Suprapubic skin (tissue), 4 donors: ENCODE data around the gene DTD1. TPM values are rescaled to one million over a fixed set of nuclear protein-coding genes. Genes with fewer than 3 reads are reported as not detected.
"Not testable (repeated sequence)": the region's sequence is repeated elsewhere in the genome, so short reads cannot be mapped to it uniquely, and the experiment has no call there.

Experiments
- DNase-seq, 2 donors: peaks; one replicate each; pipeline ENCODE4 v3.0.0-alpha.2; 2019; ENCODE audit warnings: low spot score in 2 of 2
- H3K27ac ChIP-seq: fragments of 200-600 bp; sonication (generic); one replicate; pipeline ENCODE4 v1.5.1; 2019
- H3K27me3 ChIP-seq: fragments of 200-600 bp; sonication (generic); one replicate; pipeline ENCODE4 v1.5.1; 2019
- H3K36me3 ChIP-seq: fragments of 200-600 bp; sonication (generic); one replicate; pipeline ENCODE4 v1.5.1; 2019
- H3K4me1 ChIP-seq: fragments of 200-600 bp; sonication (generic); one replicate; pipeline ENCODE4 v1.5.1; 2019
- H3K4me3 ChIP-seq: fragments of 200-600 bp; sonication (generic); one replicate; pipeline ENCODE4 v1.5.1; 2019; ENCODE audit warnings: mild to moderate bottlenecking
- H3K9me3 ChIP-seq: fragments of 200-600 bp; sonication (generic); one replicate; pipeline ENCODE4 v1.5.1; 2019
- EP300 ChIP-seq: sonication (generic); formaldehyde crosslinking; IDR thresholded peaks from one replicate; pipeline ENCODE4 v1.6.1; 2017; ENCODE audit warnings: antibody characterized with exemption
- POLR2A ChIP-seq, 2 donors: fragments of 450-650 bp; IDR thresholded peaks; one replicate each; pipeline ENCODE4 v1.6.1; 2017; ENCODE audit warnings: antibody characterized with exemption in 2 of 2, mild to moderate bottlenecking in 2 of 2, moderate library complexity in 2 of 2
- POLR2AphosphoS5 ChIP-seq, 3 donors: sonication (generic); formaldehyde crosslinking; IDR thresholded peaks; one replicate each; pipeline ENCODE4 v1.6.1; 2017; ENCODE audit warnings: antibody characterized with exemption in 3 of 3
- WGBS: methylation state at CpG from one replicate; pipeline ENCODE4 v1.1.5; 2018; 5-methylcytosine and 5-hydroxymethylcytosine counted together
- total RNA-seq, 4 donors: library from RNA; depleted of rRNA; stranded (reverse); fragments of >200 nt; gene quantifications; one replicate each; pipeline ENCODE4 v1.1.0, GENCODE V29; 2016
- TF ChIP-seq, protein P1 (sequence below), 2 donors: fragments of 200-600 bp in 1 of 2; fragments of 450-650 bp in 1 of 2; sonication (generic) in 1 of 2; IDR thresholded peaks; one replicate each; pipeline ENCODE4 v1.5.1; 2016 to 2019; ENCODE audit warnings: antibody characterized with exemption in 2 of 2, mild to moderate bottlenecking in 1 of 2, moderate library complexity in 1 of 2

Gene DTD1
- total RNA-seq, 4 donors from 2014 or later, result 22.5 to 33.2 (median 27.0) TPM

DNA sequence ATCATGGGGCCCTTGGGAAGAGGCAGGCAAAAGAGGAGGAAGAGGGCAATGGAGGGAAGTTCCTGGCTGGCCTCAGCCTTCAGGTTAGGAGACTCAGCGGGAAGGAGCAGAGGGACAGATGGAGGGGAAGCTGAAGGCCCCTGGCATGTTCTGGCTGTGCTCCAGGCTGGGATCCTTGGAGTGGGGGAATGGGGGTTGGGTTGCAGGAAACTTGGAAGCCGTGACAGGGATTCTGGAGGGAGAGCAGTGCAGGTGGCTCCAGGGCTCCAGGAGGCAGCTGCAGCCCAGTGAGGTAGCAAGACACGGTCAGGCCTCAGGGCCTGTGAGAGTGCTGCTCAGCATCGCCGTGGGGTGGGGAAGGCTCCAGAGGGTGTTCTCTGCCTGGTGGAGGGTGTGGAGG lies 161.1 kb downstream of the DTD1 start:
- H3K36me3 ChIP-seq, result peaks cover 11% of the 10 kb centered on the region
- TF ChIP-seq EP300 (no peak), POLR2A (IDR thresholded peaks at IDR 0.05) (no peak), POLR2AphosphoS5 (IDR thresholded peaks at IDR 0.05) (no peak)
- TF ChIP-seq, protein P1, sequence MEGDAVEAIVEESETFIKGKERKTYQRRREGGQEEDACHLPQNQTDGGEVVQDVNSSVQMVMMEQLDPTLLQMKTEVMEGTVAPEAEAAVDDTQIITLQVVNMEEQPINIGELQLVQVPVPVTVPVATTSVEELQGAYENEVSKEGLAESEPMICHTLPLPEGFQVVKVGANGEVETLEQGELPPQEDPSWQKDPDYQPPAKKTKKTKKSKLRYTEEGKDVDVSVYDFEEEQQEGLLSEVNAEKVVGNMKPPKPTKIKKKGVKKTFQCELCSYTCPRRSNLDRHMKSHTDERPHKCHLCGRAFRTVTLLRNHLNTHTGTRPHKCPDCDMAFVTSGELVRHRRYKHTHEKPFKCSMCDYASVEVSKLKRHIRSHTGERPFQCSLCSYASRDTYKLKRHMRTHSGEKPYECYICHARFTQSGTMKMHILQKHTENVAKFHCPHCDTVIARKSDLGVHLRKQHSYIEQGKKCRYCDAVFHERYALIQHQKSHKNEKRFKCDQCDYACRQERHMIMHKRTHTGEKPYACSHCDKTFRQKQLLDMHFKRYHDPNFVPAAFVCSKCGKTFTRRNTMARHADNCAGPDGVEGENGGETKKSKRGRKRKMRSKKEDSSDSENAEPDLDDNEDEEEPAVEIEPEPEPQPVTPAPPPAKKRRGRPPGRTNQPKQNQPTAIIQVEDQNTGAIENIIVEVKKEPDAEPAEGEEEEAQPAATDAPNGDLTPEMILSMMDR (IDR thresholded peaks at IDR 0.05), result no peak
- H3K9me3 ChIP-seq, result no peaks in the 10 kb centered on the region
- H3K27me3 ChIP-seq, result no peaks in the 10 kb centered on the region
- no peak overlapping the region for H3K27ac ChIP-seq
- no peaks in the 10 kb centered on the region for H3K4me1 ChIP-seq
- WGBS, result 62% methylated on average over 5 of the region's 5 CpGs
- DNase-seq, result no peak
- no peak overlapping the region for H3K4me3 ChIP-seq

DNA sequence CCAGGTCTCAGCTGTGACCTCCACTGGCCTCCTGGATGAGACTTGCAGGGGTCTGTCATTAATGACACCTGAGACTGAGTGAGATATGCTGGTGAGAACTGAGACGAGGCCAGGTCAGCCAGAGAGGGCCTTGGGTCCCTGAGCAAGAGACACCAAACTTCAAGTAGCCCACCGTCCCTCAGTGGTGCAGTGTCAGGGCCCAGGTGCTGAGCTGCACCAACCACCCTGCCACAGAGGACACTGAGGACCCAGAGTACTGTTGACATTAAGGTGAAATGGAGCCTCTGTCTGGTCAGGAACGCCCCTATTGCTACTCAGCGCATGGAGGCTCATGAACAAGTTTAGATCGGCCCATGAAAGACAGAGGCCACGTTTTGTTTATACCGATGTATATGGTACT lies 161.7 kb downstream of the DTD1 start:
- no peaks in the 10 kb centered on the region for H3K27me3 ChIP-seq
- no peak overlapping the region for H3K4me3 ChIP-seq
- peaks cover 7% of the 10 kb centered on the region for H3K36me3 ChIP-seq
- H3K27ac ChIP-seq, result no peak overlapping the region
- WGBS, result 97% methylated on average over 5 of the region's 7 CpGs
- no peaks in the 10 kb centered on the region for H3K4me1 ChIP-seq
- DNase-seq, result no peak
- TF ChIP-seq EP300 (no peak), POLR2AphosphoS5 (IDR thresholded peaks at IDR 0.05) (no peak), POLR2A (IDR thresholded peaks at IDR 0.05) (no peak)
- TF ChIP-seq, protein P1 (IDR thresholded peaks at IDR 0.05), result no peak
- H3K9me3 ChIP-seq, result no peaks in the 10 kb centered on the region

DNA sequence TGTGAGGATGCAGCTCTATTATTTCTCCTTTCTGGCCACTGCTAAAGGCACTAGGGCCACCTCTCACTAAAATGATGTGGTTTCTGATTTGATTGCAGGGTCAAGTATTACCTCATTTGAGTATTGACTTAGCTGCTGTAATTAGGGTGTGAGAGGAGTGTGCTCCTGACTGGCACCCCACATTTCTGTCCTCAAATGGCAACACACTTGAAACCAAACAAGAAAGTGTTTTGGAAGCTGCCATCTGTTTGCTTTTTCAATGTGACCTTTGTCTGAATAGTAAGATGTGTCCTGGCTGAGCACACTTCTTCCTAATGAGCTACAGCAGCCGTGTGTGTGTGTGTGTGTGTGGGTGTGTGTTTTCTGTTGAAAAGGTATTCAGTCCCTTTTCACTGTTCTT lies 162.9 kb downstream of the DTD1 start:
- Histone ChIP-seq H3K4me3 (no peak overlapping the region), H3K9me3 (no peaks in the 10 kb centered on the region), H3K27ac (no peak overlapping the region), H3K4me1 (no peaks in the 10 kb centered on the region), H3K27me3 (no peaks in the 10 kb centered on the region), H3K36me3 (no peaks in the 10 kb centered on the region)
- 53% methylated on average over 1 of the region's 1 CpG for WGBS
- no peak for TF ChIP-seq EP300
- no peak for TF ChIP-seq POLR2AphosphoS5 (IDR thresholded peaks at IDR 0.05)
- TF ChIP-seq, protein P1 (IDR thresholded peaks at IDR 0.05), result no peak
- no peak for TF ChIP-seq POLR2A (IDR thresholded peaks at IDR 0.05)
- no peak for DNase-seq

DNA sequence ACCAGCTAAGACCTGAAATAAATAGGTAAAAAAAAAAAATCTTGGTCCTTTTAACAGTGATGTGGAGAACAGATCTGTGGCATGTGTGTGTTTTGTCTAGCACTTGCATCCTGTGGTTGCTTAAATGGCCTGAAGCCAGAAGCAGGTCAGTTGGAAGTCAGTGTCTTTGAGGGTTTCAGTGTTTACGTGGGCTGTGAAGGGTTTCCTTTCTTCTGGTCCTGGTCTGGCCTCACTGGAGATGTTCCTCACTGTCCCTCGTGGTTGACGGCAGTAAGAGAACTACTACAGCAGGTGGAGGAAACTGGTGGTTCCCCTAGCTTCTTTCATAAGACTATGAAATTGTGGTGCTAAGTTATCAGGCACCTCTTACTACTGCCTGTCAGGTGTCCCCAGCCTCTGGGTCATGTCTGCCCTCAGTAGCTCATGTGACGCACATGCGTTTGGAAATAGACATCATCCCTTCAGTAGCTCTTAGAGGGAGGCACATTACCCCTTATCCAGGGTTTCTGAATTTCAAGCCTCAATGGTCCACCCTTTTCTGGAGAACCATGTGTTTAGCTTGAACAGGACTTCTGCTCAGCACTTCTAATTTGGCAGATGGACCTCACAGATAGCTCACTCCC lies 166.3 kb downstream of the DTD1 start:
- Histone ChIP-seq H3K36me3 (no peaks in the 10 kb centered on the region), H3K27me3 (no peaks in the 10 kb centered on the region), H3K4me3 (no peak overlapping the region), H3K27ac (no peak overlapping the region), H3K4me1 (no peaks in the 10 kb centered on the region), H3K9me3 (no peaks in the 10 kb centered on the region)
- TF ChIP-seq POLR2A (IDR thresholded peaks at IDR 0.05), result no peak
- no peak for TF ChIP-seq EP300
- no peak for TF ChIP-seq POLR2AphosphoS5 (IDR thresholded peaks at IDR 0.05)
- TF ChIP-seq, protein P1 (IDR thresholded peaks at IDR 0.05), result no peak
- DNase-seq, result no peak
- 76% methylated on average over 5 of the region's 5 CpGs for WGBS

DNA sequence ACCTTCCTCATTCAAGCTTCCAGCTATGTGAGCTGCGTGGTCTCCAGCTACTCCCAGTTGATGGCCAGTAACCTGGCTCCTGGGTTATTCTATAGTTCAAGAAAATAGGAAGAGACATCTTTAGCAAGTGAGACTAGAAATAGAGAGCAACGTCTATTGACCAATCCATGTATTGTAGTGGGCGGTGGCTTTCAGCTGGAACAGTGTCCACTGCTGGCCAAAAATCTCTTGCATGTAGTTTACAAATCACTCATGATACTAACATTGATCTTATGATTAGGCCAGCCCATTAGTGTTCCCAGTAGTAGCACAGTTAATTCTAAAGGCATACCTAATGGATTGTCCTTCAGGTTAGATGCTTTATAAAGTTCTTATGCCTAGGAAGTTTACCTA lies 166.8 kb downstream of the DTD1 start:
- H3K27ac ChIP-seq, result no peak overlapping the region
- no peak for TF ChIP-seq POLR2AphosphoS5 (IDR thresholded peaks at IDR 0.05)
- TF ChIP-seq, protein P1 (IDR thresholded peaks at IDR 0.05), result no peak
- no peak for TF ChIP-seq EP300
- no peak for TF ChIP-seq POLR2A (IDR thresholded peaks at IDR 0.05)
- no peak for DNase-seq
- H3K27me3 ChIP-seq, result no peaks in the 10 kb centered on the region
- no peaks in the 10 kb centered on the region for H3K9me3 ChIP-seq
- no peak overlapping the region for H3K4me3 ChIP-seq
- no peaks in the 10 kb centered on the region for H3K36me3 ChIP-seq
- 92% methylated on average over 3 of the region's 3 CpGs for WGBS
- H3K4me1 ChIP-seq, result no peaks in the 10 kb centered on the region

DNA sequence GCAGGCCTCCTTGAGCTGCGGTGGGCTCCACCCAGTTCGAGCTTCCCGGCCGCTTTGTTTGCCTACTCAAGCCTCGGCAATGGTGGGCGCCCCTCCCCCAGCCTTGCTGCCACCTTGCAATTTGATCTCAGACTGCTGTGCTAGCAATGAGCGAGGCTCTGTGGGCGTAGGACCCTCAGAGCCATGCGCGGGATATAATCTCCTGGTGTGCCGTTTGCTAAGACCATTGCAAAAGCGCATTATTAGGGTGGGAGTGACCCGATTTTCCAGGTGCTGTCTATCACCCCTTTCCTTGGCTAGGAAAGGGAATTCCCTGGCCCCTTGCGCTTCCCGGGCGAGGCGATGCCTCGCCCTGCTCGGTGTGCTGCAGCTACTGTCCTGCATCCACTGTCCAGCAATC lies 173.0 kb downstream of the DTD1 start:
- not testable (repeated sequence) for H3K4me3 ChIP-seq, H3K9me3 ChIP-seq, H3K4me1 ChIP-seq, H3K27me3 ChIP-seq, H3K27ac ChIP-seq, H3K36me3 ChIP-seq, DNase-seq
- 98% methylated on average over 16 of the region's 19 CpGs for WGBS
